GM19193 (cell line): ENCODE data around the gene COL9A1.

Experiments
- POLR2A ChIP-seq: IDR thresholded peaks from 4 replicates; pipeline ENCODE4 v1.6.1; 2011; ENCODE audit not compliant: insufficient read depth, insufficient read length; ENCODE audit errors: extremely low read depth

COL9A1 gene

DNA sequence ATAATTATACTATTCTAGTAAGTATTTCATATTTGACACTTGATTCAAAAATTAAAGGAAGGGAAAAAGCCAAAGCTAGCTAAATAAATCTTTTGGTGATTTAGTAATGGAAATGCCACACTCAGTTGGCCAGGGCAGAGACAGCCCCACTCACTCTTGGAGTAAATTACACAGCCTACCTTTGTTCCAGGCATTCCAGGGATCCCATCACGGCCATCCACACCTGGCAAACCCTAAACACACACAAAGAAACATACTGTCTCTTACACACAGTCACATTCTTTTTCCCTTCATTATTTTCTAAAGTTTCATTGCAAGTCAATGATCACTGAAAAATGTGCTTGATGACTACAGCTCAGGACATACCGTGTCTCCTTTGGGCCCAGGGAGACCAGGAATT, 48.1 kb downstream of the COL9A1 start:
- TF ChIP-seq POLR2A: no peak

- TF ChIP-seq POLR2A: no peak
These were observed 49.0 kb downstream of the COL9A1 start for GRCh38 chr6:70253923-70254322.

DNA sequence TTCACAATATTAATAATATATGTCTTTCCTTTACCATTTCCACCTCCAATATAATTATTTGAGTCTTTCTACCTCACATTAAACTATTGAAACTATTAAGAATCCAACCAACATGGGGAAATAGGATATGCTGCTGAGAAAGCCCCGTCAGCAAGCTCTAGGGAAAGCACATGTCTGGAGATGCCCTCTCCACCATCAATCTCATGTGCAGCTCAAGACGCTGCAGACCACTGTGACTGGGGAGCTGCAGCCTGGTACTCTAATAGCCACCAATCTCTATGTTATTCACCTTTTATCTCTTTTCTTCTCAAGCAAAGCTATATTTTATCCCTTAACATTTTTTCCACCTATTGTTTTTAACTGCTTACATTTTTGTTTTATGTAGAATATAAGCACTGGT, 50.3 kb downstream of the COL9A1 start:
- TF ChIP-seq POLR2A: no peak

DNA sequence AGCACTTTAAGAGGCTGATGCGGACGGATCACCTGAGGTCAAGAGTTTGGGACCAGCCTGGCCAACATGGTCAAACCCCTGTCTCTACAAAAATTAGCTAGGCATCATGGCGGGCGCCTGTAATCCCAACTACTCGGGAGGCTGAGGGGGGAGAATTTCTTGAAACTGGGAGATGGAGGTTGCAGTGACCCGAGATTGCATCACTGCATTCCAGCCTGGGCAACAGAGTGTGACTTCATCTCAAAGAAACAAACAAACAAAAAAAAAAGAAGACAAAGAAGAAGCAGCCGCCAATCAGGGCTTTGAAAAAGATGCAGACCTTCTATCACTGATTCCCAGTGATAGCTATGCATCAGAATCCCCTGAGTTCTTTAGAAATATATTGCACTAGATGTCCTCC, 56.8 kb downstream of the COL9A1 start:
- no peak for TF ChIP-seq POLR2A

- TF ChIP-seq POLR2A: no peak
These were observed 60.9 kb downstream of the COL9A1 start for GRCh38 chr6:70241991-70242420.

DNA sequence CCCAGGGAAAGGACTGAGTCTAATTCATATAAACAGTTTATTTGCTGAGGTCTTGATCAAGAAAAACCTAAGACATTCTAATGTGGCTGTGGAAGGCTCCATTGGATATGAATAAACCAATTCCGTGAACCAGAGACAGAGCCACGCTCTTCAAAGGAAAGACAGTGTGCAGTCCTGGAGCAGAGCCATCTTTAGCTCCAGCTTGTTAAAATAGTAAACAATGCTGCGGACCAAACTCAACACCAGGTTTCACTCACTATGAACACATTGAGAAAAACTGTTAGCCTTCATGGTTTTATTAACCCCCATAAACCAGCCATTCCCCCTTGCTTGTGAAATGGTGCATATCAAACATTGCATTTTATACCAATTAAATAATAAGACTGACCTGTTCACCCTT, 61.9 kb downstream of the COL9A1 start:
- TF ChIP-seq POLR2A: no peak

DNA sequence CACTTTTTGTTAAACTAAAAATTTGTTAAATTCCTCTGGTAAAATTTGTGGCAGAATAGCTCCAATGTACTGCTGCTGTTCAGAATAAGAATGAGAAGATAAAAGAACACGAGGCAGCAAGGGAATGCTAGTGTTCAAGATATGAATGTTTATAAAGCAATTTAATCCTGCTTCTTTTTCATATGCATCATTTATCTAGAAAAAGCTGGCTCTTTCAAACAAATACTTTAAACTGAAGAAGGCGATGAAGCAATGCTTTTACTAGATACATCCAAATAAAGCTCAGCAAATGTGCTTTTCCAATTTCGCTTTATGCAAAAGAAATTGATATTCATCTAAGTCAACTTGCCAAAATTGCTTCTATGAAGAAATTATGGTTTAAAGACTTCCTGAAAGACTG, 66.5 kb downstream of the COL9A1 start:
- TF ChIP-seq POLR2A: no peak

GRCh38 chr6:70234561-70235236, 68.2 kb downstream of the COL9A1 start:
- no peak for TF ChIP-seq POLR2A

DNA sequence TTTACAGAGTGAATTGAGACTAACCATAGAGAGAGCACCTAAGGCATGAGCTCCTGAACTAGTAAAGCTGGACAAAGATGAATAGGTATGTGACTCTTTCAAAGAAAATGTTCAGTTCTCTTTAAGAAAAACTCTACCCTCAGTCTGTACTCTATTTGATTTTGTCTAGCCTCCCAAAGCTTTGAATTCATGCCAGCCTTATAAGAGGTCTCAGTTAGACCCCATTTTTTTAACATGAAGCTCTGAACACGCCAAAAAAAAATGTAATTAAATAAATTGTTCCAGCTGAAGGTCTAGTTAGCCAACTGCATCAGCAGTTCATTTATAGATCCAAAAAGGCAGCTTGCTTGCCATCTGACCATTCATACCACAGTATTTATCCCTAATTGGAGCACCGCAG, 71.6 kb downstream of the COL9A1 start:
- TF ChIP-seq POLR2A: no peak

DNA sequence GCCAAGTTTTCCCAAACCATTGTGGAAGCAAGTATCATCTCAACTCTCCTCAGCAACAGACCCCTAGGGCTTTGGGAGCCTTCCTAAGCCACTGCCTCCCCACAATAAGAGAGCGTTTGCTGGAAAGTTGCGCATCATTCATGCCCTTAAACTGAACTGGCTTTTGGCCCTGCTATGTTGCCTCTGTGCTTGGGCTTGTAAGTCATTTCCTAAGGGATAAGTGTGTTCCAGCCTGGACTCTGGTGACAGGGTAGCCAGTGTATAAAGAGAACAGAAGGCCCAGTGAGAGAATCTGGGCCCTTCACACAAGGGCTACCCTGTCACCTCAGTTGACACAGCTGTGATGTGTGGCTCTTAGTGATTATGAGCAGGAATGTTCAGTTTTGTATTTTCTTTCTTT, 77.8 kb downstream of the COL9A1 start:
- no peak for TF ChIP-seq POLR2A

DNA sequence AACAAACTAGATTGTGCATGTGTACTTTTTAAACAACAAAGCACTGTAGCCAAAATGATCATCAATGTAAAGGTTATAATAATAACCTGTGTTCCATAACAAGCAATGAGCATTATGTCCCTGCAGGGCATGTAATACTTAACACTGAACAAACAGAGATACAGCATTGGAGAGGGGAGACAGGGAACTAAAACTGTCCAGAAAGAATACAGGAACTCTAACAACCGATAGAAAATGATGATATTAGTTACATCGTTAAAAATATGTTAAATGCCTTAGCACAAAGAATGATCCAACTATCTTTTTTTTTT, 80.5 kb downstream of the COL9A1 start:
- no peak for TF ChIP-seq POLR2A

DNA sequence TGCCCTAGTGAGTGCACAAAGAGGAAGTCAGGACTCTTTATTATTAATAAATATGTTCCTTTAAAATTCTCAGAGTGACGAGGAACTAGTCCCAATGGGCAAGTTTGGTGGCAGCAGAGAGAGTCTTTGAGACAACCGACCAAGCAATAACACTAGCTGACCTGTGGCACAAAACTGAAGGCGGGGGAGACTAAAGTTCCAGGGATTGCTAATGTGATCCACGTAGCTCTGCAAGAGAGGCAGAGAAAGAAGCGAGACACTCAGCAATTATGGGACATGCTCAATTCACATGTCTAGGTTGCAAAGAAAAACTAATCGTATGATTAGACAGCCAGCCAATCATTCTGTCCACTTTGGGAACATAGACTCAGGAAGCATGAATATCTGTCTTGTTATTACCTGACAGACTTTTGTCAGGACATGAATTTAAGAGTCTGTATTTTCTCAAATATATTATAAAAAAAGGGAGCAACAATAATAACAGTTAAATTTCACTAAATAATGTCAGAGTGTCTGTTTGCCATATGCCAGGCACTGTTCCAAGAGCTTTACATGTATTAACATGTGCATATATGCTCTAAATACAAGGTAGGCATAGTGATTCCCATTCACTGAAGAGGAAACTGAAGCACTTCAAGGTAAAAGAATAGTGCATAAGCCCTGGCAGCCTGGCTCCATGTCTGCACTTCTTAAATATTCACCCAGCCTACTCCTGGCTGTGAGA, 81.0 kb downstream of the COL9A1 start:
- TF ChIP-seq POLR2A: no peak

DNA sequence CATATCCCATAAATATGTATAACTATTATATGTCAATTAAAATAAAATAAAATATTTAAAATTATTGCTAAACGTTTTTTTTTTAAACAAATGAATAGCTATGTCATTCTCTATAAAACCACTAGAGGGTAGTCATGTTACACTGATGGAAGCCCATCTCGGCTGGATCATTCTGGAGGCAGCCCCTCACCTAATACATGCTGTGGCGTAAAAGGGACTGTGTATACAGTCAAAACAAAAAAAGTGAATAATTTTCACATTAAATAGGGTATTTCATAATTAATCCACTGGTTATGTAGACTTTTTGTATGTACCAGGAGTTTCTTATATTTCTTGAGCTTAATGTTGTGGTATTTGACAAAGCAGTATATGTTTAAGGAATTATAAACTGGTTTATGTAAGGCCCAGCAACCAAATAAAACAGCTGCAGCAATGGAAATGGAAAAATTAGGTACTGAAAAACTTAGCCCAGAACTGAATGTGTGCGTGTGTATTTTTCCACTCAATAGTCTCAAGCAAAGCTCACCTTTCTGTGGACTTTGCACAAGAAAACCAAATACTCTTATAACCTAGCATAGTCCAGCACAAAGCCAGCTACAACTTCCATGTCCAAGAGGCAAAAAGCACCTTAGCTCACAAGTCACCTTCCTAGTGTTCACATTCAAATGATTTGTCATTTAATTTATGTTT, 81.7 kb downstream of the COL9A1 start:
- TF ChIP-seq POLR2A: no peak

DNA sequence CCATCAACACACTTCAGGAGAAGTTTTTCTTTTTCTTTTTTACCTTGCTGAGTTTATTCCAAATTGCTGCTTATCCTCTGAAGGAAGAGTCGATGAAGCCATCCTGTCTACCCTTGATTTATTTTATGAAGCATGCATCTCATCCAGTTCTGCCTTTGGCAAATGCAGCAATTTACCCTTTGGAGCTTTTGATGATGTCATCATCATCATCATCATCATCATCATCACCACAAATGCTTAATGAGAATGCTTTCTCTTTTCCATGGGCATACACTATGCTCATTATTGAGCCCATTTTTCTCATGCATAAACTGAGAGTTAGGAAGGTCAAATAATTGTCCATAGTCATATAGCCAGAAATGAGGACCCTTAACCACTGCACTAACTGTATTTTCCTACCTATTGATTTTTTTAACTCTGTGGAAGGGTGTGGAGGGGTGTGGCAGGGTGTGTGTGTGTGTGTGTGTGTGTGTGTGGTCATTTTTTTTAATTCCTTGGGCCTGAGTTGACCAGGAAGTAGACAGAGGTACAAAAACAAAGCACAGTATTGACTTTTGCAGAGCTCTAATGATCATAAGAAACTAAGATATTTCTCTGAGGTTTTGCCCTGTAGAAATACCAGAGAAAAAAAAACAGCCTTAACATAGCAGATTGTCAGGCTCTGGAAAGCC, 82.8 kb downstream of the COL9A1 start:
- no peak for TF ChIP-seq POLR2A

DNA sequence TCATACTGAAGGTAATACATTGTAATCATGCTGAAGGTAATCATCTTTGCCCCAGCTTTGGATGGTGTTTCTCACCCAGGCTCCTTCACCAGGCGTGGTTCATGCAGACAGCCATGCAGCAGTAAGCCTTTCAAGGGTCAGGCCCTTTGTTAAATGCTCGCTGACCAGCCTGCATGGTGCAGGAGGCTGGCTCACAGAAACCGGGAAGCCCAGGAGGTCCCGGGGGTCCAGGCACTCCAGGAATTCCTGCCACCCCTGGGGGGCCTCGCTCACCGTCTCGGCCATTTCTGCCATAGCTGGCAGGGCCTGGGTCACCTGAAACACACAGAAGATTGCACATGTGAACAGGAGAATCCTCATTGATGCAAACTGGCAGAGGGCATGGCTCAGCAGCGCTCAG, 86.1 kb downstream of the COL9A1 start:
- TF ChIP-seq POLR2A: no peak
